ENCODE results near the gene AMER3.

AMER3 gene

GRCh38 chr2:130754811-130755210 lies 529 bp upstream of the AMER3 start:
- DNase-seq (ENCODE audit: low spot score): no peak
- FAIRE-seq: no peak

GRCh38 chr2:130756053-130756873 lies 923 bp downstream of the AMER3 start:
- FAIRE-seq: no peak
- DNase-seq (ENCODE audit: low spot score): no peak

GRCh38 chr2:130756874-130757668 lies 1.7 kb downstream of the AMER3 start:
- no peak for FAIRE-seq
- no peak for DNase-seq (ENCODE audit: low spot score)

- no peak for FAIRE-seq
Measured at GRCh38 chr2:130759906-130760753, 4.8 kb downstream of the AMER3 start.

GRCh38 chr2:130760754-130761751 lies 5.7 kb downstream of the AMER3 start:
- DNase-seq (ENCODE audit: low spot score): no peak
- no peak for FAIRE-seq

More at GRCh38 chr2:130759906-130760753, 4.8 kb downstream of the AMER3 start:
- DNase-seq (ENCODE audit: low spot score): no peak

GRCh38 chr2:130762031-130762909 lies 6.9 kb downstream of the AMER3 start:
- DNase-seq (ENCODE audit: low spot score) (no peak), FAIRE-seq (no peak)

- DNase-seq (ENCODE audit: low spot score): no peak
- FAIRE-seq: no peak
Measured at GRCh38 chr2:130762910-130763385, 7.6 kb downstream of the AMER3 start.

- no peak for FAIRE-seq
- DNase-seq (ENCODE audit: low spot score): no peak
Measured at GRCh38 chr2:130763405-130763804, 8.1 kb downstream of the AMER3 start.

GRCh38 chr2:130764035-130764820 lies 8.9 kb downstream of the AMER3 start:
- DNase-seq (ENCODE audit: low spot score): no peak
- FAIRE-seq: no peak

GRCh38 chr2:130764821-130765115 lies 9.4 kb downstream of the AMER3 start:
- FAIRE-seq (no peak), DNase-seq (ENCODE audit: low spot score) (no peak)

GRCh38 chr2:130765464-130765863 lies 10.1 kb downstream of the AMER3 start:
- no peak for FAIRE-seq
- DNase-seq (ENCODE audit: low spot score): no peak

GRCh38 chr2:130766037-130766436 lies 10.7 kb downstream of the AMER3 start:
- no peak for DNase-seq (ENCODE audit: low spot score)
- FAIRE-seq: no peak

GRCh38 chr2:130766711-130767407 lies 11.5 kb downstream of the AMER3 start:
- DNase-seq (ENCODE audit: low spot score): no peak
- no peak for FAIRE-seq

GRCh38 chr2:130767408-130767775 lies 12.1 kb downstream of the AMER3 start:
- FAIRE-seq: no peak
- DNase-seq (ENCODE audit: low spot score): no peak

GRCh38 chr2:130768191-130768855 lies 13.0 kb downstream of the AMER3 start:
- FAIRE-seq (no peak), DNase-seq (ENCODE audit: low spot score) (no peak)

GRCh38 chr2:130769343-130769907 lies 14.1 kb downstream of the AMER3 start:
- FAIRE-seq: no peak
- no peak for DNase-seq (ENCODE audit: low spot score)

- DNase-seq (ENCODE audit: low spot score): no peak
Measured at GRCh38 chr2:130776550-130776949, 21.2 kb downstream of the AMER3 start.

More at GRCh38 chr2:130776550-130776949, 21.2 kb downstream of the AMER3 start:
- no peak for FAIRE-seq

Measured in RCC 7860 (cell line).